ENCODE results near the gene FAM83B. TPM values are rescaled to one million over a fixed set of nuclear protein-coding genes. Genes with fewer than 3 reads are reported as not detected.

The FAM83B gene
- total RNA-seq, 1 donor from 2014 or later, result not detected

GRCh38 chr6:54898767-54899166 lies 52.2 kb downstream of the FAM83B start:
- Mint-ChIP-seq H3K27ac (ENCODE audit: unreplicated experiment) (no peak overlapping the region), H3K9me3 (no peaks in the 10 kb centered on the region), H3K36me3 (ENCODE audit: low read depth) (no peaks in the 10 kb centered on the region), H3K27me3 (ENCODE audit: low read depth) (no peaks in the 10 kb centered on the region), H3K4me1 (no peaks in the 10 kb centered on the region), H3K4me3 (no peak overlapping the region)
- no peak for DNase-seq (ENCODE audit: low read depth, low spot score)
- no peak for TF ChIP-seq CTCF (conservative IDR thresholded peaks at IDR 0.05)

- Mint-ChIP-seq H3K9me3 (no peaks in the 10 kb centered on the region), H3K4me1 (no peaks in the 10 kb centered on the region)
Measured at GRCh38 chr6:54899442-54899841, 52.9 kb downstream of the FAM83B start.

GRCh38 chr6:54899986-54900385 lies 53.4 kb downstream of the FAM83B start:
- no peaks in the 10 kb centered on the region for H3K9me3 Mint-ChIP-seq
- H3K27me3 Mint-ChIP-seq (ENCODE audit: low read depth), result no peaks in the 10 kb centered on the region
- H3K4me1 Mint-ChIP-seq, result no peaks in the 10 kb centered on the region
- TF ChIP-seq CTCF (conservative IDR thresholded peaks at IDR 0.05), result no peak
- H3K36me3 Mint-ChIP-seq (ENCODE audit: low read depth), result no peaks in the 10 kb centered on the region
- H3K4me3 Mint-ChIP-seq, result no peak overlapping the region
- no peak for DNase-seq (ENCODE audit: low read depth, low spot score)
- no peak overlapping the region for H3K27ac Mint-ChIP-seq (ENCODE audit: unreplicated experiment)

More at GRCh38 chr6:54899442-54899841, 52.9 kb downstream of the FAM83B start:
- no peak for DNase-seq (ENCODE audit: low read depth, low spot score)
- H3K4me3 Mint-ChIP-seq, result no peak overlapping the region
- TF ChIP-seq CTCF (conservative IDR thresholded peaks at IDR 0.05), result no peak
- H3K36me3 Mint-ChIP-seq (ENCODE audit: low read depth), result no peaks in the 10 kb centered on the region
- no peak overlapping the region for H3K27ac Mint-ChIP-seq (ENCODE audit: unreplicated experiment)
- H3K27me3 Mint-ChIP-seq (ENCODE audit: low read depth), result no peaks in the 10 kb centered on the region

GRCh38 chr6:54900666-54901065 lies 54.1 kb downstream of the FAM83B start:
- Mint-ChIP-seq H3K27ac (ENCODE audit: unreplicated experiment) (no peak overlapping the region), H3K9me3 (no peaks in the 10 kb centered on the region), H3K4me3 (no peak overlapping the region), H3K27me3 (ENCODE audit: low read depth) (no peaks in the 10 kb centered on the region), H3K36me3 (ENCODE audit: low read depth) (no peaks in the 10 kb centered on the region), H3K4me1 (no peaks in the 10 kb centered on the region)
- no peak for TF ChIP-seq CTCF (conservative IDR thresholded peaks at IDR 0.05)
- no peak for DNase-seq (ENCODE audit: low read depth, low spot score)

- TF ChIP-seq CTCF (conservative IDR thresholded peaks at IDR 0.05), result no peak
- Mint-ChIP-seq H3K36me3 (ENCODE audit: low read depth) (no peaks in the 10 kb centered on the region), H3K4me3 (no peak overlapping the region), H3K9me3 (no peaks in the 10 kb centered on the region), H3K27ac (ENCODE audit: unreplicated experiment) (no peak overlapping the region), H3K4me1 (no peaks in the 10 kb centered on the region), H3K27me3 (ENCODE audit: low read depth) (no peaks in the 10 kb centered on the region)
- no peak for DNase-seq (ENCODE audit: low read depth, low spot score)
Measured at GRCh38 chr6:54903884-54904283, 57.3 kb downstream of the FAM83B start.

- H3K4me3 Mint-ChIP-seq, result no peak overlapping the region
- no peaks in the 10 kb centered on the region for H3K27me3 Mint-ChIP-seq (ENCODE audit: low read depth)
- no peak for DNase-seq (ENCODE audit: low read depth, low spot score)
- no peaks in the 10 kb centered on the region for H3K36me3 Mint-ChIP-seq (ENCODE audit: low read depth)
- H3K27ac Mint-ChIP-seq (ENCODE audit: unreplicated experiment), result no peak overlapping the region
- H3K4me1 Mint-ChIP-seq, result no peaks in the 10 kb centered on the region
- no peak for TF ChIP-seq CTCF (conservative IDR thresholded peaks at IDR 0.05)
- peaks cover 3% of the 10 kb centered on the region for H3K9me3 Mint-ChIP-seq
Measured at GRCh38 chr6:54907355-54907754, 60.8 kb downstream of the FAM83B start.

Measured in neural crest cell (in vitro differentiated cells).